GM21526 (cell line): ENCODE data around the gene KLHL11.

Source experiments
- ATAC-seq: cut with Tn5 transposase; IDR thresholded peaks from one replicate; pipeline ENCODE4 v1.9.1; 2021; ENCODE audit warnings: moderate library complexity; ENCODE audit not compliant: unreplicated experiment, low FRiP score

KLHL11 gene

GRCh38 chr17:41812381-41813151, 52.7 kb downstream of the KLHL11 start, which contains the start of gene FKBP10:
FKBP10 (plus strand) TSS chr17:41813004; CDS start chr17:41813035, 31 bp downstream.
- ATAC-seq = no peak

DNA sequence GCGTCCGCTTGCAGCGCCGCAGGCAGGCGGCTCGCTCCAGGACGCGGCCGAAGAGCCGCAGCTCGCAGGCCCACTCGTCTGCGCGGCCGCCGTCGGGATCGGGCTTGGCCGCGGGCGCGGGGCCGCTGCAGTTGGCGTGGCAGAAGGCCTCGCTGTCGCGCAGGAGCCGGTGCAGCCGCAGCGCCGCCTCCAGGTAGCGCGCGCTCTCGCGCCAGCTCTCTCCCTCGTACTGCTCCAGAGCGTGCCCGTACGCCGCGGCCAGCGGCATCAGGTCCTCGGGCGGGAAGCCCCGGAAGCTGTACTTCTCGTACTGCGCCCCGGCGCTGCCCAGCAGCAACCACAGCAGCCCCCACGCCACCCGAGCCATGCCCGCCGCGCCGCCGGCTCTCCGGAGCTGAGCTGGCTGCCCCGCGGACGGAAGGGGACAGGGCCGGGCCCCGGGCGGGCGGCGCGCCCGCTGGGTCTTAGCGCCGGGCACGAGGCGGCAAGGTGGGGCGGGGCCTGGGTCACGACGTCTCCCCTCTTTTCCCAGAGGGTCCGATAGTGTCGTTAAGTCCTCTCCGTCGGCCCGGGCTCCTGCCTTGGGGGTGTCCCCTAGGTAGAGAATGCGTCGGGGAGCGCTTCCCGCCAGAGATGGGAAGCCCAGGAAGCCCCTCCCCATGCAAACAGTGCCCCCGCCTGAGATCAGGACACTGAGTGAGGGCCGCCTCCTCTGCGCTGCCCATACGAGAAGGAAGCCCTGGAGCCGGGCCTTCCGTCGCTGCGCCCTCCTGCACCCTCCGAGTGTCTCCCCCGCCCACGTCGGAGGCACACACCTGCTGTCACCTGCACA, 53.5 kb downstream of the KLHL11 start, which contains the start of gene P3H4:
Gene P3H4, minus strand, starts transcription at position 401 of the 832 bp plus-strand sequence. Its CDS starts 34 bp downstream, at position 367.
- peak; percentile 61 for ATAC-seq

- ATAC-seq = no peak
Observed at GRCh38 chr17:41810659-41811548, 54.3 kb downstream of the KLHL11 start.

- ATAC-seq = no peak
Observed at GRCh38 chr17:41806685-41807445, 58.4 kb downstream of the KLHL11 start.
